ENCODE measurements around the gene PSPC1.

GRCh38 chr13:19676168-19676567 is 106.6 kb downstream of the PSPC1 start:
- no peak for TF ChIP-seq POLR2A (IDR thresholded peaks at IDR 0.05)
- no peak for TF ChIP-seq CTCF (IDR thresholded peaks at IDR 0.05)

Data from stomach (tissue), 4 donors.